WTC11 (cell line): ENCODE measurements around the gene TNRC6C. TPM values are rescaled to one million over a fixed set of nuclear protein-coding genes. Genes with fewer than 3 reads are reported as not detected.

Experiments
- ATAC-seq: fragments of 200-7000 bp; cut with Tn5 transposase; 2 replicates; pipeline ENCODE4 v1.10.0; 2021; ENCODE audit warnings: mild to moderate bottlenecking, moderate library complexity
- CTCF ChIA-PET: fragments of 300-600 bp; sonication (Branson Sonifier 250); formaldehyde crosslinking; loops from one replicate; lab custom pipeline; 2021; ENCODE audit warnings: antibody characterized with exemption; lab: Charles Lee
- POLR2A ChIA-PET: fragments of 350-600 bp; sonication (Branson Sonifier 250); formaldehyde crosslinking; loops from one replicate; lab custom pipeline; 2021; ENCODE audit warnings: antibody characterized with exemption; lab: Charles Lee
- DNase-seq: peaks from one replicate; pipeline ENCODE4 v3.0.0; 2021; ENCODE audit warnings: low spot score
- H3K27ac Mint-ChIP-seq: 2 replicates; pipeline ENCODE4 v1.8.0; 2021; ENCODE audit warnings: mixed read lengths
- H3K27me3 Mint-ChIP-seq: 2 replicates; pipeline ENCODE4 v1.8.0; 2021; ENCODE audit warnings: low read depth, mild to moderate bottlenecking, moderate library complexity, mixed read lengths
- H3K36me3 Mint-ChIP-seq: 2 replicates; pipeline ENCODE4 v1.8.0; 2021; ENCODE audit warnings: mixed read lengths
- H3K4me1 Mint-ChIP-seq: 2 replicates; pipeline ENCODE4 v1.8.0; 2022; ENCODE audit warnings: mixed read lengths
- H3K4me3 Mint-ChIP-seq: 2 replicates; pipeline ENCODE4 v1.8.0; 2021; ENCODE audit warnings: mild to moderate bottlenecking, moderate library complexity, mixed read lengths
- H3K9me3 Mint-ChIP-seq: 2 replicates; pipeline ENCODE4 v1.8.0; 2021; ENCODE audit warnings: mixed read lengths
- AFF4 ChIP-seq: sonication (generic); formaldehyde crosslinking; IDR thresholded peaks from 2 replicates; pipeline ENCODE4 v1.8.1; 2023; ENCODE audit warnings: mild to moderate bottlenecking, missing genetic modification reagents, borderline replicate concordance
- ATF6 ChIP-seq: sonication (generic); formaldehyde crosslinking; IDR thresholded peaks from 2 replicates; pipeline ENCODE4 v1.8.1; 2023; ENCODE audit warnings: mild to moderate bottlenecking, missing genetic modification reagents
- CDX4 ChIP-seq: fragments of 250-450 bp; sonication (Bioruptor Pico); IDR thresholded peaks from 2 replicates; pipeline ENCODE4 v1.9.0; 2021; ENCODE audit warnings: moderate library complexity, mild to moderate bottlenecking, inconsistent platforms, borderline replicate concordance
- ERG ChIP-seq: fragments of 250-450 bp; sonication (Bioruptor Pico); IDR thresholded peaks from 2 replicates; pipeline ENCODE4 v1.8.0; 2021; ENCODE audit warnings: mild to moderate bottlenecking
- ESRRA ChIP-seq: sonication (generic); formaldehyde crosslinking; IDR thresholded peaks from 2 replicates; pipeline ENCODE4 v1.8.1; 2022; ENCODE audit warnings: mild to moderate bottlenecking, missing genetic modification reagents, borderline replicate concordance
- KAT7 ChIP-seq: sonication (generic); formaldehyde crosslinking; IDR thresholded peaks from 2 replicates; pipeline ENCODE4 v1.8.1; 2023; ENCODE audit warnings: missing genetic modification reagents, mild to moderate bottlenecking, borderline replicate concordance
- MXD4 ChIP-seq: fragments of 250-450 bp; sonication (Bioruptor Pico); IDR thresholded peaks from 2 replicates; pipeline ENCODE4 v1.8.0; 2021; ENCODE audit warnings: mild to moderate bottlenecking, moderate library complexity, borderline replicate concordance
- PREB ChIP-seq: sonication (generic); formaldehyde crosslinking; IDR thresholded peaks from 2 replicates; pipeline ENCODE4 v1.8.1; 2022; ENCODE audit warnings: mild to moderate bottlenecking, missing genetic modification reagents, moderate library complexity, borderline replicate concordance
- RELA ChIP-seq: sonication (generic); formaldehyde crosslinking; IDR thresholded peaks from 2 replicates; pipeline ENCODE4 v1.8.1; 2022; ENCODE audit warnings: missing genetic modification reagents, mild to moderate bottlenecking, borderline replicate concordance
- RORB ChIP-seq: fragments of 250-450 bp; sonication (Bioruptor Pico); IDR thresholded peaks from 2 replicates; pipeline ENCODE4 v1.9.0; 2021; ENCODE audit warnings: mild to moderate bottlenecking
- ZNF219 ChIP-seq: sonication (generic); formaldehyde crosslinking; IDR thresholded peaks from 2 replicates; pipeline ENCODE4 v1.8.0; 2023; ENCODE audit warnings: missing genetic modification reagents, mild to moderate bottlenecking, borderline replicate concordance
- ZNF317 ChIP-seq: sonication (generic); formaldehyde crosslinking; IDR thresholded peaks from 2 replicates; pipeline ENCODE4 v1.8.1; 2023; ENCODE audit warnings: low read depth, mild to moderate bottlenecking, moderate library complexity, missing genetic modification reagents, borderline replicate concordance
- ZNF396 ChIP-seq: fragments of 250-450 bp; sonication (Bioruptor Pico); IDR thresholded peaks from 2 replicates; pipeline ENCODE4 v1.8.0; 2021; ENCODE audit warnings: mild to moderate bottlenecking, moderate library complexity, borderline replicate concordance
- ZSCAN18 ChIP-seq: fragments of 250-450 bp; sonication (Bioruptor Pico); IDR thresholded peaks from 2 replicates; pipeline ENCODE4 v2.1.2; 2022; ENCODE audit warnings: mild to moderate bottlenecking, moderate library complexity
- total RNA-seq: library from RNA; stranded (reverse); gene quantifications from 3 replicates; pipeline ENCODE4 v1.2.3, GENCODE V29; 2021
- TF ChIP-seq, protein P1 (sequence below): sonication (generic); formaldehyde crosslinking; conservative IDR thresholded peaks from 2 replicates; pipeline ENCODE4 v1.8.1; 2023; ENCODE audit warnings: mild to moderate bottlenecking, low read depth, missing genetic modification reagents, moderate library complexity
- TF ChIP-seq, protein P2 (sequence below): sonication (generic); formaldehyde crosslinking; IDR thresholded peaks from 2 replicates; pipeline ENCODE4 v1.8.0; 2022; ENCODE audit warnings: mild to moderate bottlenecking, missing genetic modification reagents
- TF ChIP-seq, protein P3 (sequence below): sonication (generic); formaldehyde crosslinking; IDR thresholded peaks from 2 replicates; pipeline ENCODE4 v1.8.0; 2023; ENCODE audit warnings: mild to moderate bottlenecking, missing genetic modification reagents
- TF ChIP-seq, protein P4 (sequence below): sonication (generic); formaldehyde crosslinking; IDR thresholded peaks from 2 replicates; pipeline ENCODE4 v1.8.1; 2023; ENCODE audit warnings: mild to moderate bottlenecking, missing genetic modification reagents, moderate library complexity

Gene TNRC6C
- total RNA-seq, 1 experiment from 2014 or later, result 52.3 TPM

- no peaks in the 10 kb centered on the region for H3K9me3 Mint-ChIP-seq
- no peak overlapping the region for H3K27ac Mint-ChIP-seq
- DNase-seq (no peak), ATAC-seq (no peak)
- no peak overlapping the region for H3K4me3 Mint-ChIP-seq
- ChIA-PET CTCF (interaction anchor here (2.0 kb wide), 1 partner anchor 22 kb away, joined by 8 read pairs; no protein-coding TSS in a partner anchor), POLR2A (no interaction called here)
- no peaks in the 10 kb centered on the region for H3K27me3 Mint-ChIP-seq
- no peaks in the 10 kb centered on the region for H3K4me1 Mint-ChIP-seq
- H3K36me3 Mint-ChIP-seq, result peaks cover 23% of the 10 kb centered on the region
- TF ChIP-seq, protein P1, sequence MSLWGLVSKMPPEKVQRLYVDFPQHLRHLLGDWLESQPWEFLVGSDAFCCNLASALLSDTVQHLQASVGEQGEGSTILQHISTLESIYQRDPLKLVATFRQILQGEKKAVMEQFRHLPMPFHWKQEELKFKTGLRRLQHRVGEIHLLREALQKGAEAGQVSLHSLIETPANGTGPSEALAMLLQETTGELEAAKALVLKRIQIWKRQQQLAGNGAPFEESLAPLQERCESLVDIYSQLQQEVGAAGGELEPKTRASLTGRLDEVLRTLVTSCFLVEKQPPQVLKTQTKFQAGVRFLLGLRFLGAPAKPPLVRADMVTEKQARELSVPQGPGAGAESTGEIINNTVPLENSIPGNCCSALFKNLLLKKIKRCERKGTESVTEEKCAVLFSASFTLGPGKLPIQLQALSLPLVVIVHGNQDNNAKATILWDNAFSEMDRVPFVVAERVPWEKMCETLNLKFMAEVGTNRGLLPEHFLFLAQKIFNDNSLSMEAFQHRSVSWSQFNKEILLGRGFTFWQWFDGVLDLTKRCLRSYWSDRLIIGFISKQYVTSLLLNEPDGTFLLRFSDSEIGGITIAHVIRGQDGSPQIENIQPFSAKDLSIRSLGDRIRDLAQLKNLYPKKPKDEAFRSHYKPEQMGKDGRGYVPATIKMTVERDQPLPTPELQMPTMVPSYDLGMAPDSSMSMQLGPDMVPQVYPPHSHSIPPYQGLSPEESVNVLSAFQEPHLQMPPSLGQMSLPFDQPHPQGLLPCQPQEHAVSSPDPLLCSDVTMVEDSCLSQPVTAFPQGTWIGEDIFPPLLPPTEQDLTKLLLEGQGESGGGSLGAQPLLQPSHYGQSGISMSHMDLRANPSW (CRISPR knock-in tag), result no peak
- no peak for TF ChIP-seq ATF6 (CRISPR knock-in tag)
- TF ChIP-seq ZNF396 (CRISPR knock-in tag), result no peak
- TF ChIP-seq RELA (CRISPR knock-in tag), result no peak
- no peak for TF ChIP-seq ESRRA (CRISPR knock-in tag)
- no peak for TF ChIP-seq ZNF317 (CRISPR knock-in tag)
- no peak for TF ChIP-seq PREB (CRISPR knock-in tag)
- TF ChIP-seq AFF4 (CRISPR knock-in tag), result no peak
- TF ChIP-seq MXD4 (CRISPR knock-in tag), result no peak
- TF ChIP-seq ZNF219 (CRISPR knock-in tag), result no peak
- TF ChIP-seq ERG (CRISPR knock-in tag), result no peak
- no peak for TF ChIP-seq ZSCAN18 (CRISPR knock-in tag)
- no peak for TF ChIP-seq KAT7 (CRISPR knock-in tag)
- TF ChIP-seq, protein P2, sequence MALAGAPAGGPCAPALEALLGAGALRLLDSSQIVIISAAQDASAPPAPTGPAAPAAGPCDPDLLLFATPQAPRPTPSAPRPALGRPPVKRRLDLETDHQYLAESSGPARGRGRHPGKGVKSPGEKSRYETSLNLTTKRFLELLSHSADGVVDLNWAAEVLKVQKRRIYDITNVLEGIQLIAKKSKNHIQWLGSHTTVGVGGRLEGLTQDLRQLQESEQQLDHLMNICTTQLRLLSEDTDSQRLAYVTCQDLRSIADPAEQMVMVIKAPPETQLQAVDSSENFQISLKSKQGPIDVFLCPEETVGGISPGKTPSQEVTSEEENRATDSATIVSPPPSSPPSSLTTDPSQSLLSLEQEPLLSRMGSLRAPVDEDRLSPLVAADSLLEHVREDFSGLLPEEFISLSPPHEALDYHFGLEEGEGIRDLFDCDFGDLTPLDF (CRISPR knock-in tag), result no peak
- no peak for TF ChIP-seq CDX4 (CRISPR knock-in tag)
- TF ChIP-seq RORB (CRISPR knock-in tag), result no peak
- TF ChIP-seq, protein P3, sequence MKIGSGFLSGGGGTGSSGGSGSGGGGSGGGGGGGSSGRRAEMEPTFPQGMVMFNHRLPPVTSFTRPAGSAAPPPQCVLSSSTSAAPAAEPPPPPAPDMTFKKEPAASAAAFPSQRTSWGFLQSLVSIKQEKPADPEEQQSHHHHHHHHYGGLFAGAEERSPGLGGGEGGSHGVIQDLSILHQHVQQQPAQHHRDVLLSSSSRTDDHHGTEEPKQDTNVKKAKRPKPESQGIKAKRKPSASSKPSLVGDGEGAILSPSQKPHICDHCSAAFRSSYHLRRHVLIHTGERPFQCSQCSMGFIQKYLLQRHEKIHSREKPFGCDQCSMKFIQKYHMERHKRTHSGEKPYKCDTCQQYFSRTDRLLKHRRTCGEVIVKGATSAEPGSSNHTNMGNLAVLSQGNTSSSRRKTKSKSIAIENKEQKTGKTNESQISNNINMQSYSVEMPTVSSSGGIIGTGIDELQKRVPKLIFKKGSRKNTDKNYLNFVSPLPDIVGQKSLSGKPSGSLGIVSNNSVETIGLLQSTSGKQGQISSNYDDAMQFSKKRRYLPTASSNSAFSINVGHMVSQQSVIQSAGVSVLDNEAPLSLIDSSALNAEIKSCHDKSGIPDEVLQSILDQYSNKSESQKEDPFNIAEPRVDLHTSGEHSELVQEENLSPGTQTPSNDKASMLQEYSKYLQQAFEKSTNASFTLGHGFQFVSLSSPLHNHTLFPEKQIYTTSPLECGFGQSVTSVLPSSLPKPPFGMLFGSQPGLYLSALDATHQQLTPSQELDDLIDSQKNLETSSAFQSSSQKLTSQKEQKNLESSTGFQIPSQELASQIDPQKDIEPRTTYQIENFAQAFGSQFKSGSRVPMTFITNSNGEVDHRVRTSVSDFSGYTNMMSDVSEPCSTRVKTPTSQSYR, result no peak
- TF ChIP-seq, protein P4, sequence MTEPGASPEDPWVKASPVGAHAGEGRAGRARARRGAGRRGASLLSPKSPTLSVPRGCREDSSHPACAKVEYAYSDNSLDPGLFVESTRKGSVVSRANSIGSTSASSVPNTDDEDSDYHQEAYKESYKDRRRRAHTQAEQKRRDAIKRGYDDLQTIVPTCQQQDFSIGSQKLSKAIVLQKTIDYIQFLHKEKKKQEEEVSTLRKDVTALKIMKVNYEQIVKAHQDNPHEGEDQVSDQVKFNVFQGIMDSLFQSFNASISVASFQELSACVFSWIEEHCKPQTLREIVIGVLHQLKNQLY, result no peak
Measured at GRCh38 chr17:78063489-78063888, 105.0 kb downstream of the TNRC6C start.
